GM19467 (cell line): ENCODE measurements around the gene METRNL.

Experiments used
- ATAC-seq: cut with Tn5 transposase; IDR thresholded peaks from one replicate; pipeline ENCODE4 v1.9.1; 2021; ENCODE audit warnings: mild to moderate bottlenecking, moderate library complexity; ENCODE audit not compliant: unreplicated experiment

The METRNL gene

DNA sequence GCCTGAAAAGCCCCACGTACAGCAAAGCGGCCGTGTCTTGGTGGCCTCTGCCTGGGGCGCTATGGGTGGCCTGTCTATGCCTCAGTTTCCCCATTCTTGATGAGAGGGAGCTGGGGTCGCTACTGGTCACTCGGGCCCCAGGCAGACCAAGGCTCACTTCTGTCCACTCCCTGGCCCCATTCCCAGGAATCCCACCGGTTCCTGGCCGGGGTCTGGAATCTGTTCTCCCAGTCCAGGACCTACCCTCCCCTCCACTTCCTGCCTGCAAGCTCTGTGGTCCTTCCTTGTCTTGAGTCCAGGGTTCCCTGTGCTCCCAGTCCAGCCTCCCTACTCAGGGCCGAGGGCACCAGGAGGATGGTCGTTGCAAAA, 24.5 kb downstream of the METRNL start:
- ATAC-seq, result no peak

GRCh38 chr17:83104577-83105505, 25.4 kb downstream of the METRNL start:
- ATAC-seq, result no peak

DNA sequence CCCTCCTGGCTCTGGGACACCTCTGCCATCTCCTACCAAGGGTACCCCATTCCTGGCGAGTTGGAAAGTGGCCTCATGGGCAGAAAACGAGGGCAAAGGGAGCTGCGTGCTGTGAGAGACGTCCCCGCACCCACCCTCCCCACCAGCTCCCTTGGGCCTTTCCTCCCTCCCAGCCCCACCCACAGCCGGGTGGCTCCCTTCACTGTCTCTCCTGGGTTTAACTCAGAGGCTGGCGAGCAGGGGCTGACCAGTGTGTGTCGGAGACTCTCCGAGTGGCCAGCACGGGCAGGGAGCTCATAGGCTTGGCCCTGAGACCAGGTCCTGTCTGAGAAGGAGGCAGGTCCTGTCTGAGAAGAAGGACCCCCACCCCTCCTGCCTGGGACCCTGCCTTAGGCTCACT, 26.1 kb downstream of the METRNL start:
- ATAC-seq, result no peak

- no peak for ATAC-seq
These were observed 26.7 kb downstream of the METRNL start for GRCh38 chr17:83106056-83106588.

DNA sequence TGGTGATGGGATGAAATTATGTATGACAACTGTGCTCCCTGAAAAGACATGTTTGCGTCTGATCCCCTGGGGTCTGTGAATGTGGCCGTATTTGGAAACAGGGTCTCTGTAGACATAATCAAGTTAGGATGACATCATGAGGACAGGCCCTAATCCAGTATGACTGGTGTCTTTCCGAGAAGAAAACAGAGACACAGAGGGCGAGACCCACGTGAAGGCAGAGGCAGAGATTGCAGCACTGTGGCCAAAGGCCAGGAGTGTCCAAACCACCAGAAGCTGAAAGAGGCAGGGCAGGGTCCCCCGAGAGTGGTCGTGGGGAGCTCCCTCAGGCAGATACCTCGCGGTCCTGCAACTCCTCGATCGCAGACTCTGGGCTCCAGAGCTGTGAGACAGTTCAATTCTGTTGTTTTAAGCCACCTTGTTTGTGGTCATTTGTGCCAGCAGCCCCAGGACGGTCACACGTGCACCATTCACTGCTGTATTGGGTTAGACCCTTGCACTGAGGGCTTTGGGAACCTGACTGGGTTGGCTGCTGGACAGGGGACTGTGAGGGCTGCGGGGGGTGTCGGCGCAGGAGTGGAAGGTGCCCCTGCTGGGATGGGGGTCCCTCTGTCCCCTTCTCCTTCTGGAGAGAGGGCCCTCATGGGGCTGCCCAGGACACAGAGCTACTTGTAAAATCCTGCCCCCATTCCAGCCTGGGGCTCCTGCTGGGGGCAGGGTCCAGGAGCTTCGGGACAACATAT, 27.7 kb downstream of the METRNL start:
- no peak for ATAC-seq

GRCh38 chr17:83107656-83108048, 28.2 kb downstream of the METRNL start:
- no peak for ATAC-seq

DNA sequence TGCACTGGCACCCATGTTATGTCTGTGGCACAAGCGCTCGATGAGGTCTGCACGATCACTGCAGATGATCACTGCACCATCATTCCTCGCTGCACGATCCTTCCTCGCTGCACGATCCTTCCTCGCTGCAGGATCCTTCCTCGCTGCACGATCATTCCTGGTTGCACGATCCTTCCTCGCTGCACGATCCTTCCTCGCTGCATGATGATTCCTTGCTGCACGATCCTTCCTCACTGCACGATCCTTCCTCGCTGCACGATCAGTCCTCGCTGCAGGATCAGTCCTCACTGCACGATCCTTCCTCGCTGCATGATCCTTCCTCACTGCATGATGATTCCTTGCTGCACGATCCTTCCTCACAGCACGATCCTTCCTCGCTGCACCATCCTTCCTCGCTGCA, 29.3 kb downstream of the METRNL start:
- no peak for ATAC-seq

DNA sequence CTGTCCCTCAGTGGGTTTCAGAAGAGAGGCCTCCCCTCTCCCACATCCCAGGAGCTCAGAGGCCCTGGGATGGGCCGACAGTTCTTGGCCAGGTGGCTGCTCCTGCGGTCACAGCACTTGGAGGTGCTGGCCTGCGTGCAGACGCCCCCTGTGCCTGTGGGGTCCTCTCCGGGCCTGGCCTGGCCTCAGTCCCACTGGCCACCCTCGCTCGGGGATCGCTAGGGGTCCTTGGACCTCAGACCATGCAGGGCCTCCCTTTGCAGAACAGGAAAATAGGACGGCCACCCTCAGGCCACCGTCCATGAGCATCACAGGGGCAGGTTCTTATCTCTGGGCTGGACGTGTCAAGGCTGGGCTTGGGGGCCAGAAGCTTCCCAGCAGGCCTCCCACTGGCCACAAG, 30.0 kb downstream of the METRNL start:
- ATAC-seq, result no peak

GRCh38 chr17:83109793-83110645, 30.6 kb downstream of the METRNL start:
- no peak for ATAC-seq

DNA sequence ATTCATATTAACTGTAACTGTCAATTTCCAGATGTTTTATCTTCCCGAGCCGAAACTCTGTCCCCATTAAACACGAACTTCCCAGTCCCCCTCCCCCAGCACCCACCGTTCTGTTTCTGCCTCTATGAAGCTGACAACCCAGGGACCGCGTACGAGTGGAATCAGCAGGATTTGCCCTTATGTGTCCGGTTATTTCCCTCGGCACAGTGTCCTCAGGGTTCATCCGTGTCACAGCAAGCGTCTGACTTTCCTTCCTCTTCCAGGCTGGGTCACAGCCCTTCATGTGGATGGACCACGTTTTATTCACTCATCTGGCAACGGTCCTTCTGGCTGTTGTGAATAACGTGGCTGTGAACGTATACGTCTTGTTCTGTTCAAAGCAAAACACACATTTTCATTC, 31.3 kb downstream of the METRNL start:
- no peak for ATAC-seq

DNA sequence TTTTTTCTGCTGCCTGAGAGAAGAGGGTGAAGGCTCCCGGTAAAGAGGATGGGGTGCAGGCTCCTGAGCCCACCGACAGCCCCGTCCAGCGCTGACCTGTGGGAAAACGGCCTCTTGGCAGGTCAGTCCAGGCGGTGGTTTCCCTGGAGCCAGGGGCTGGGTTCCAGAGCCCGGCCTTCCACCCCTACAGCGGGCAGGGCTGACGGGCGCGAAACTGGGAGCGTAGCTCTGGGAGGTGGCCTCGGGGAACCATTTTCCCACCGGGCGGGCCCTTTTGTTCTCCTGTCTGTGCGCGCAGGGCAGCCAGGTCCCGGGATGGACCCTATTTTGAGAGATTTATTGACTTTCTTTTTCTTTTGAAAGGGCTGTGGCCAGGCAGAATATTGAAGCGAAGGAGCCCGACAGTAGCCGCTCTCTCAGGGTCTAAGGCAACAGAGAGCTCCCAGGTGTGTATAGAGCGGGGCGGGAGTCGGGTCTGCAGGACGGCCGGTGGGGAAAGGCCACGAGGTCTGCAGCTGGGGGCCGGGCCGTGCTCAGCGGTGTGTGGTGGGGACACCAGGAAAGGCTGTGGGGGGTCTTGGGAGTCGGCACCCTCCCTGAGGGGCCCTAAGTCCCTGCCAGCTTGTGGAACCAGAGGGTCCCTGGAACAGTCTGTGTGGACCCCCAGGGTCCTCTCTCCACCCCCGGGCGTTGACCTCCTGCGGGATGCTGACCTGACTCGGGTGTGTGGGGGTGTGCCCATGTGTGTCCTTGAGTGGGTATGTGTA, 32.3 kb downstream of the METRNL start:
- no peak for ATAC-seq

DNA sequence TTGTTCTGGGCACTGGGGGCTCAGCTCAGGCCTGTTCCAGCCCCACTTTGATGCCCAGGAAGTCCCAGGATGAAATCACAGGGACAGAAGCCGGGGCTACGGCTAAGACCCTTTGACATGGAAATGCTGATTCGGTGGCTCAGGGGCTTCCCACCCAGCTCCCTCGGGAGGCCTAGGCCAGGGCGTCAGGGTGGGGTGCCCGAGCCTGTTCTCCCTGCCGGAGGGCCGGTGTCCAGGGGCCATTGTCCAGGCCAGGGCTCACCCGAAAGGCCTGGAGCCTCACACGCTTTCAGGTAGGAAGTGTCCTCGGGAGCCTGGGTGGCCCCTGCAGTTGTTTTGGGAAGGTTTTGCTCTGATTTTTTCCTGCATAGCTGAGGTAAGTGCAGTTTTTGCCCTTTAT, 34.0 kb downstream of the METRNL start:
- no peak for ATAC-seq

- ATAC-seq, result no peak
These were observed 34.4 kb downstream of the METRNL start for GRCh38 chr17:83113792-83114191.

DNA sequence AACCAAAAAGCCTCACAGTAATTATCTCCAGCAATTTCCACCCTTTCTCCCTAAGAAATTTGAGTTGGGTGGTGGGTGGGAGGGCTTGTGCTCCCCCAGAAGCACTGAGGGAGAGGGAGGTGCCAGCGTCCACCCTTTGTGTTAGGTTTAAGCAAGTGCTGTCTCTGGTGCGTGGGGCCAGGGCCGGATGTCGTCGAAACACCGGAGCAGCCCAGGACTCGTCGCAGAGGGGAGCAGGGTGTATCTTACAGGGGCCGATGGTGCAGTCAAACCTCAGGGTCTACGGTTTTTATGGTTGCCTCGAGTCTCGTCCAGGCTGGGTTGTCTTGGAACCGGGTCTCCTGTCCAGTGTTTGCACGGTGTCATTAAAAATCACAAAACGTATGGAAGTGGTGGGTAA, 35.3 kb downstream of the METRNL start:
- no peak for ATAC-seq

GRCh38 chr17:83115202-83115651, 35.8 kb downstream of the METRNL start:
- no peak for ATAC-seq

GRCh38 chr17:83115832-83116231, 36.4 kb downstream of the METRNL start:
- no peak for ATAC-seq

- no peak for ATAC-seq
These were observed 36.9 kb downstream of the METRNL start for GRCh38 chr17:83116311-83116771.

GRCh38 chr17:83116783-83117555, 37.6 kb downstream of the METRNL start:
- ATAC-seq, result no peak

DNA sequence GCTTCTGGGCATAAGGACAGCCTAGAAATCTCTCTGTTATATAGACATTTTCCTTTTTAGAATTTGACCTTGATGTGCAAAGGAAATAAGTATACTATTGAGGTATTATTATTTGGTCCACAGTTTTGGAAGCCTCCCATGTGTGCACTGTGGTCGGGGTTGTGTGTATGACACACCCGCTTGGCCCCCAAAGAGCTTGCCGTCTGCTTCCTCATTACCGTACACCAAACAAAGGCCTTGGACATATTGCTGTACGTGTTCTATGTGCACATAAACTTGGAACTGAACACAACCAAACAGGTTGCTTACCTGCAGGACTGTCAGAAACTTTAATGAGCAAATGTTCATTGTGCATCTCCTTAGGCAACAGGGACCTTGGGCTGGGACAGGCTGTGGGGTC, 38.2 kb downstream of the METRNL start:
- ATAC-seq, result no peak
